Panc1 (cell line): ENCODE results near the gene PEX10. TPM values are rescaled to one million over a fixed set of nuclear protein-coding genes. Genes with fewer than 3 reads are reported as not detected.
"Not testable (repeated sequence)": the region's sequence is repeated elsewhere in the genome, so short reads cannot be mapped to it uniquely, and the experiment has no call there.

ENCODE experiments used
- ATAC-seq: fragments of 200-7000 bp; cut with Tn5 transposase; 2 replicates; pipeline ENCODE4 v1.9.1; 2020; ENCODE audit warnings: mild to moderate bottlenecking, moderate library complexity
- BruUV-seq: library from RNA; stranded (reverse); fragments of 400-500 nt; replicated peaks from 2 replicates; lab custom pipeline; 2021; lab: Mats Ljungman, UMichigan
- CTCF ChIA-PET: fragments of 300-600 bp; sonication (Branson Sonifier 250); formaldehyde crosslinking; loops from one replicate; lab custom pipeline; 2022; ENCODE audit warnings: antibody characterized with exemption; lab: Charles Lee
- POLR2A ChIA-PET: fragments of 300-600 bp; sonication (Branson Sonifier 250); formaldehyde crosslinking; loops from one replicate; lab custom pipeline; 2022; ENCODE audit warnings: antibody characterized with exemption; lab: Charles Lee
- DNase-seq: peaks from one replicate; pipeline ENCODE4 v3.0.0-alpha.2; 2010; ENCODE audit warnings: low read depth, low spot score
- H3K27ac ChIP-seq: 2 replicates; pipeline ENCODE4 v1.5.1; 2011; ENCODE audit warnings: mild to moderate bottlenecking, low read length, inconsistent platforms
- H3K27me3 ChIP-seq: fragments of 200-500 bp; sonication (Bioruptor generic); 2 replicates; pipeline ENCODE4 v1.6.0; 2014; ENCODE audit warnings: low read length, inconsistent platforms; ENCODE audit not compliant: control insufficient read depth, insufficient read depth
- H3K36me3 ChIP-seq: fragments of 200-500 bp; sonication (Bioruptor generic); 2 replicates; pipeline ENCODE4 v1.5.1; 2014; ENCODE audit warnings: inconsistent platforms, mild to moderate bottlenecking, low read length, moderate library complexity; ENCODE audit not compliant: control insufficient read depth, insufficient read depth
- H3K4me1 ChIP-seq: 2 replicates; pipeline ENCODE4 v1.5.1; 2011; ENCODE audit warnings: inconsistent platforms, mild to moderate bottlenecking, low read length, moderate library complexity; ENCODE audit not compliant: control insufficient read depth, insufficient read depth
- H3K4me3 ChIP-seq, 2 experiments: 2 replicates each; pipeline ENCODE4 v1.5.1; 2011 to 2012; ENCODE audit warnings: low read depth in 2 of 2, low read length in 2 of 2, mild to moderate bottlenecking in 2 of 2, inconsistent platforms in 1 of 2, moderate library complexity in 1 of 2
- H3K9me3 ChIP-seq: fragments of 200-500 bp; sonication (Bioruptor generic); 2 replicates; pipeline ENCODE4 v1.5.1; 2014; ENCODE audit warnings: low read depth, mild to moderate bottlenecking, inconsistent platforms, low read length, moderate library complexity; ENCODE audit not compliant: control insufficient read depth, insufficient read depth
- CTCF ChIP-seq: fragments of 450-650 bp; IDR thresholded peaks from 2 replicates; pipeline ENCODE4 v1.5.1; 2017; ENCODE audit warnings: mild to moderate bottlenecking
- POLR2AphosphoS5 ChIP-seq: IDR thresholded peaks from 2 replicates; pipeline ENCODE4 v1.6.1; 2012; ENCODE audit warnings: mild to moderate bottlenecking, low read depth, low read length, moderate library complexity
- REST ChIP-seq, 2 experiments: IDR thresholded peaks; 2 replicates each; pipeline ENCODE4 v1.6.1; 2011 to 2012; ENCODE audit warnings: low read depth in 2 of 2, control low read depth in 1 of 2, low read length in 1 of 2, mild to moderate bottlenecking in 1 of 2, moderate library complexity in 1 of 2; ENCODE audit not compliant: insufficient read depth in 1 of 2
- TCF7L2 ChIP-seq: IDR thresholded peaks from 2 replicates; pipeline ENCODE4 v1.6.1; 2011; ENCODE audit warnings: mild to moderate bottlenecking, low read depth, low read length, inconsistent platforms
- in situ Hi-C: cut with HindIII; loops from 2 replicates; pipeline ENCODE4 v1.10.0; 2016; ENCODE audit warnings: low sequenced_read_pairs, low pct_unique_long_range_greater_than_20kb
- intact Hi-C: fragments of 100-400 bp; cut with micrococcal nuclease; formaldehyde crosslinking; loops from one replicate; pipeline ENCODE4 v1.10.0; 2022; ENCODE audit not compliant: unreplicated experiment
- total RNA-seq: library from RNA; stranded (reverse); gene quantifications from one replicate; pipeline ENCODE4 v1.2.1, GENCODE V29; 2021; ENCODE audit not compliant: unreplicated experiment

Gene PEX10
- total RNA-seq, 1 experiment from 2014 or later: 49.8 TPM

- intact Hi-C loops: loop anchor here (10.0 kb wide), 1 partner anchor 85 kb away; no protein-coding TSS in a partner anchor
- CTCF ChIA-PET: interaction anchor here (1.1 kb wide), 1 partner anchor 10 kb away, joined by 4 read pairs; no protein-coding TSS in a partner anchor
These were observed 47.8 kb upstream of the PEX10 start for GRCh38 chr1:2460203-2460602.

GRCh38 chr1:2459757-2460156 lies 47.4 kb upstream of the PEX10 start:
- H3K36me3 ChIP-seq: no peaks in the 10 kb centered on the region
- TF ChIP-seq POLR2AphosphoS5: no peak; the same call in 1 of the 2 replicates
- TF ChIP-seq CTCF: peak; percentile 72
- TF ChIP-seq REST (IDR thresholded peaks at IDR 0.05; ENCODE audit: insufficient read depth in 1 of 2, low read depth in 2 of 2, low read length in 1 of 2): peak; percentile 91 to 96
- TF ChIP-seq TCF7L2: no peak
- no peak overlapping the region for H3K4me3 ChIP-seq
- POLR2A ChIA-PET: no interaction called here
- intact Hi-C loops (loop anchor here (10.0 kb wide), 1 partner anchor 85 kb away; no protein-coding TSS in a partner anchor), in situ Hi-C loops (no loop called here)
- H3K27ac ChIP-seq: peak overlapping the region; percentile 95
- H3K9me3 ChIP-seq: no peaks in the 10 kb centered on the region
- ATAC-seq: peak; percentile 58
- BruUV-seq: no TSS peak
- CTCF ChIA-PET: interaction anchor here (1.1 kb wide), 1 partner anchor 10 kb away, joined by 4 read pairs; no protein-coding TSS in a partner anchor
- DNase-seq: no peak
- H3K27me3 ChIP-seq: no peaks in the 10 kb centered on the region
- peaks cover 100% of the 10 kb centered on the region for H3K4me1 ChIP-seq

More at GRCh38 chr1:2460203-2460602, 47.8 kb upstream of the PEX10 start:
- ATAC-seq (no peak; the same call in 1 of the 2 replicates), DNase-seq (no peak)
- TF ChIP-seq REST (IDR thresholded peaks at IDR 0.05; ENCODE audit: insufficient read depth in 1 of 2, low read depth in 2 of 2, low read length in 1 of 2): peak in 1 of 2 experiments; percentile 26; a peak in 1 of 4 replicates
- TF ChIP-seq TCF7L2: no peak
- Histone ChIP-seq H3K4me1 (peaks cover 100% of the 10 kb centered on the region), H3K27me3 (no peaks in the 10 kb centered on the region), H3K4me3 (no peak overlapping the region), H3K9me3 (no peaks in the 10 kb centered on the region), H3K36me3 (no peaks in the 10 kb centered on the region), H3K27ac (peak overlapping the region; percentile 95)
- POLR2A ChIA-PET: no interaction called here
- in situ Hi-C loops: no loop called here
- BruUV-seq: no TSS peak

- ATAC-seq, in situ Hi-C loops, DNase-seq, CTCF ChIA-PET, H3K27me3 ChIP-seq, POLR2A ChIA-PET, intact Hi-C loops, H3K36me3 ChIP-seq, H3K9me3 ChIP-seq, H3K4me3 ChIP-seq, BruUV-seq: not testable (repeated sequence)
- peaks cover 100% of the 10 kb centered on the region for H3K4me1 ChIP-seq
- peak overlapping the region; percentile 95 for H3K27ac ChIP-seq
These were observed 46.9 kb upstream of the PEX10 start for GRCh38 chr1:2459102-2459753.
